Activated naive CD4-positive, alpha-beta T cell treated with anti-CD3 and anti-CD28 coated beads, Interleukin-2, amount 10 ng/mL, durations not matched to agents 5 hours and 36 hours (primary cell): ENCODE data around the gene GADD45B. TPM values are rescaled to one million over a fixed set of nuclear protein-coding genes. Genes with fewer than 3 reads are reported as not detected.

Experiments
- microRNA-seq: library from miRNA; unstranded; fragments of <30 nt; microRNA quantifications from one replicate; pipeline ENCODE4 v1.2.0, GENCODE V29; 2022; ENCODE audit warnings: borderline microRNAs expressed, borderline replicate concordance
- total RNA-seq, 2 experiments: library from RNA; stranded (reverse); gene quantifications; one replicate each; pipeline ENCODE4 v1.2.3, GENCODE V29; 2021

Gene GADD45B
- total RNA-seq, result 10 to 100 TPM; 40.6 to 42.7 TPM

GRCh38 chr19:2475702-2476450 is at the start of gene GADD45B:
Gene GADD45B, plus strand, starts transcription at chr19:2476127. Its CDS starts 232 bp downstream, at chr19:2476359.

GRCh38 chr19:2427429-2428320 is 48.3 kb upstream of the GADD45B start, which contains the start of gene TIMM13:
Gene TIMM13, minus strand, starts transcription at chr19:2427586. Its CDS starts 53 bp downstream, at chr19:2427533.

Small RNA genes within 50 kb of the gene (microRNA-seq; reads per million reads assigned to microRNA genes)
- gene MIR7108, result 0.63 reads per million

Other genes starting within 250 kb of the GADD45B start
- gene PLEKHJ1, start 239.8 kb upstream of the GADD45B start, total RNA-seq, result 10 to 100 TPM; 57.5 to 58.8 TPM
- gene SF3A2, start 239.3 kb upstream of the GADD45B start, total RNA-seq, result 100 to 1,000 TPM; 128 to 129 TPM
- 1 to 10 TPM; 7.4 to 8.0 TPM for gene AMH, start 226.8 kb upstream of the GADD45B start, total RNA-seq
- gene JSRP1, start 219.7 kb upstream of the GADD45B start, total RNA-seq, result under 1 TPM in 1 of 2 experiments, not detected in 1; 0.76 TPM
- under 1 TPM; 0.36 to 0.43 TPM for gene PEAK3, start 194.0 kb upstream of the GADD45B start, total RNA-seq
- 1 to 10 TPM in 1 of 2 experiments, under 1 TPM in 1; 0.72 to 1.1 TPM for gene LINGO3, start 168.0 kb upstream of the GADD45B start, total RNA-seq
- gene LSM7, start 147.5 kb upstream of the GADD45B start, total RNA-seq, result 100 to 1,000 TPM; 119 to 131 TPM
- 10 to 100 TPM; 89.6 to 94.4 TPM for gene SPPL2B, start 147.4 kb upstream of the GADD45B start, total RNA-seq
- gene TMPRSS9, start 115.9 kb upstream of the GADD45B start, total RNA-seq, result not detected
- 10 to 100 TPM; 58.9 to 63.9 TPM for gene TIMM13, start 48.5 kb upstream of the GADD45B start, total RNA-seq
- 10 to 100 TPM; 75.2 to 76.2 TPM for gene LMNB2, start 19.2 kb upstream of the GADD45B start, total RNA-seq
- gene GNG7, start 226.6 kb downstream of the GADD45B start, total RNA-seq, result under 1 TPM; 0.68 to 0.72 TPM
- not detected for gene DIRAS1, start 245.2 kb downstream of the GADD45B start, total RNA-seq